GDM1 (cell line): ENCODE results near the gene TRIP10.
"Not testable (repeated sequence)": the region's sequence is repeated elsewhere in the genome, so short reads cannot be mapped to it uniquely, and the experiment has no call there.

Experiments
- DNase-seq: peaks from one replicate; lab custom pipeline; 2025; lab: John Stamatoyannopoulos, UW

Gene TRIP10

DNA sequence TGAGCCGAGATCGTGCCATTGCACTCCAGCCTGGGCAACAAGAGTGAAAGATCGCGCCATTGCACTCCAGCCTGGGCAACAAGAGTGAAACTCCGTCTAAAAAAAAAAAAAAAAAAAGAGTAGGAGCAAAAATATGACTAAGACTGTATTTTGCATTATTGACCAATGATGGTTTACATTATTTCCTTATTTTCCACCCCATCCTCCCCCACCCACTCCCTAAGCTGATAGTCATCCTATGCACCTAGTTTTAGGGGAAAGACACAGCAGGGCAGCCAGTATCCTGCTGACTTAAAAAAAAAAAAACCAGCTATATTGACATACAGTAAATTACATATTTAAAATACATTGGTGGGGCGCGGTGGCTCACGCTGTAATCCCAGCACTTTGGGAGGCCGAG lies 58.2 kb downstream of the TRIP10 start:
- DNase-seq = no peak

DNA sequence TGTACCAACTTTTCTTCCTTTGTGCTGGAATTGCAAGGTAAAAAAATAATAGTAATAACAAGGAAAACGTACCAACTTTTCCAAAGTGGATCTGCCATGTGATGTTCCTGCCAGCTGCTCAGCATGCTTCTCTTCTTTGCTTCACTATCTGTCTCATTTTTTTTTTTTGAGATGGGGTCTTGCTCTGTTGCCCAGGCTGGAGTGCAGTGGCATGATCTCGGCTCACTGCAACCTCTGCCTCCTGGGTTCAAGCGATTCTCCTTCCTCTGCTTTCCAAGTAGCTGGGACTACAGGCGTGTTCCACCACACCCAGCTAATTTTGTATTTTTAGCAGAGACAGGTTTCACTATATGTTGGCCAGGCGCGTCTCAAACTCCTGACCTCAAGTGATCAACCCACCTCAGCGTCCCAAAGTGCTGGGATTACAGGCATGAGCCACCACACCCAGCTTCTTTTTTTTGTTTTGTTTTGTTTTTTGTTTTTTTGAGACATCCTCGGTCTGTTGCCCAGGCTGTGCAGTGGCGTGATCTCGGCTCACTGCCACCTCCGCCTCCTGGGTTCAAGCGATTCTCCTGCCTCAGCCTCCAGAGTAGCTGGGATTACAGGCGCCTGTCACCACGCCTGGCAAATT lies 60.8 kb downstream of the TRIP10 start:
- not testable (repeated sequence) for DNase-seq

DNA sequence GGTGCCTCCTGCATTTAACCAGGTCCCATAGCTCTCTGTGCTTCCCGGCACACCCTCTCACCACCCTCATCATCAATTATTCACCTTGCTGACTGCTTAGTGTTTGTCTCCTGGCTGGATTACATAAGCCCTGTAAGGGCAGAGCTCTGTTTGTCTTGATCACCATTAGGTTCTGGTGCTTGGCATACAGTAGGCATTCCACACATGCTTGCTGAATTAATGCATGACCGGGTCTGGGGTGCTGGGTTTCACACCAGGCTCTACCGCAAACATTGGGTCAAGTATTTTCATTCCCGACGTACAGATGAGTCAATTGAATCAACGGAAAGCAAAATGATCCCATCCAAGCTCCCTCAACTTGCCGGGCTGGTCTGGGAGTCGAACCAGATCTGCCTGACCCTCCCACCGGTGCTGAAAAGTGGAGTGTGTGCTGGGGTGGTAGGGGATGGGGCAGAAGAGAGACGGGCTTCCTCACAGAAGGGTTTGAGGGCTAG lies 61.6 kb downstream of the TRIP10 start:
- no peak for DNase-seq
